ENCODE results near the gene NCAM1.

The NCAM1 gene

GRCh38 chr11:113072237-113072858, 111.1 kb downstream of the NCAM1 start:
- no peaks in the 10 kb centered on the region for H3K4me1 ChIP-seq (ENCODE audit: insufficient read depth, insufficient read length)
- TF ChIP-seq SUZ12 (IDR thresholded peaks at IDR 0.05; ENCODE audit: extremely low read depth, insufficient read depth, insufficient read length): no peak
- TF ChIP-seq ZNF274 (IDR thresholded peaks at IDR 0.05; ENCODE audit: low read depth, low read length): no peak
- TF ChIP-seq YY1 (IDR thresholded peaks at IDR 0.05; ENCODE audit: insufficient read depth, insufficient read length): no peak
- no peak overlapping the region for H3K9ac ChIP-seq (ENCODE audit: insufficient read length, low read depth)
- no peaks in the 10 kb centered on the region for H3K27me3 ChIP-seq (ENCODE audit: insufficient read depth, insufficient read length)
- no peaks in the 10 kb centered on the region for H3K9me3 ChIP-seq (ENCODE audit: insufficient read depth, low read length)
- no peaks in the 10 kb centered on the region for H3K36me3 ChIP-seq (ENCODE audit: insufficient read depth, insufficient read length, low read length)
- H3K4me3 ChIP-seq (ENCODE audit: insufficient read length, low read depth): no peak overlapping the region
- DNase-seq (ENCODE audit: low read depth, low spot score): no peak

GRCh38 chr11:113073290-113073953, 112.2 kb downstream of the NCAM1 start:
- Histone ChIP-seq H3K27me3 (ENCODE audit: insufficient read depth, insufficient read length) (no peaks in the 10 kb centered on the region), H3K9me3 (ENCODE audit: insufficient read depth, low read length) (no peaks in the 10 kb centered on the region), H3K4me1 (ENCODE audit: insufficient read depth, insufficient read length) (no peaks in the 10 kb centered on the region), H3K4me3 (ENCODE audit: insufficient read length, low read depth) (no peak overlapping the region), H3K9ac (ENCODE audit: insufficient read length, low read depth) (no peak overlapping the region), H3K36me3 (ENCODE audit: insufficient read depth, insufficient read length, low read length) (no peaks in the 10 kb centered on the region)
- DNase-seq (ENCODE audit: low read depth, low spot score): no peak
- TF ChIP-seq YY1 (IDR thresholded peaks at IDR 0.05; ENCODE audit: insufficient read depth, insufficient read length) (no peak), SUZ12 (IDR thresholded peaks at IDR 0.05; ENCODE audit: extremely low read depth, insufficient read depth, insufficient read length) (no peak), ZNF274 (IDR thresholded peaks at IDR 0.05; ENCODE audit: low read depth, low read length) (no peak)

DNA sequence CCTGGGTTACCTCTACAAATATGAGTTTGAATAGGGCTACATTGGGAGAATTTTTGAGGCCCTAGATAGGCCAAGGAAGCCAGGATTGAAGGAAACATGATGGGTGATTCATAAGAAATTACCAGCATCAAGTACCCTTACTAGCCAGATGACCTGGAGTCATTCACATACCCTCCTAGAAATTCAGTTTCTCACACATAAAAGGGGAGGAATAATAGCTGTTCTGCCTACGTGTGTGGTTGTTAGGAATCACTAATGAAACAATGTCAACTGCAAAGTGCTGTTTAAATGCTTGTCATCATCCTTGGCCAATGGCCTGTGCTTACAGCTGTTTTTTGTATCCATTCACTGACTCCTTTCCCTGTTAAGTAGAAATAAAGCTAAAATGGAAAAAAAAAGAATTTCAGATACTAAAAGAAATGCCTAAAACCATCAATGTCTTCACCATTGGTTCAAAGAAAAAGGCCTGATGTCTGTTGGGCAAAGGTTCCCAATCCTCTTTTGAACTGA, 114.4 kb downstream of the NCAM1 start:
- Histone ChIP-seq H3K36me3 (ENCODE audit: insufficient read depth, insufficient read length, low read length) (no peaks in the 10 kb centered on the region), H3K4me3 (ENCODE audit: insufficient read length, low read depth) (no peak overlapping the region), H3K9me3 (ENCODE audit: insufficient read depth, low read length) (no peaks in the 10 kb centered on the region), H3K9ac (ENCODE audit: insufficient read length, low read depth) (no peak overlapping the region), H3K27me3 (ENCODE audit: insufficient read depth, insufficient read length) (no peaks in the 10 kb centered on the region), H3K4me1 (ENCODE audit: insufficient read depth, insufficient read length) (no peaks in the 10 kb centered on the region)
- no peak for DNase-seq (ENCODE audit: low read depth, low spot score)
- no peak for TF ChIP-seq ZNF274 (IDR thresholded peaks at IDR 0.05; ENCODE audit: low read depth, low read length)
- TF ChIP-seq SUZ12 (IDR thresholded peaks at IDR 0.05; ENCODE audit: extremely low read depth, insufficient read depth, insufficient read length): no peak
- TF ChIP-seq YY1 (IDR thresholded peaks at IDR 0.05; ENCODE audit: insufficient read depth, insufficient read length): no peak

DNA sequence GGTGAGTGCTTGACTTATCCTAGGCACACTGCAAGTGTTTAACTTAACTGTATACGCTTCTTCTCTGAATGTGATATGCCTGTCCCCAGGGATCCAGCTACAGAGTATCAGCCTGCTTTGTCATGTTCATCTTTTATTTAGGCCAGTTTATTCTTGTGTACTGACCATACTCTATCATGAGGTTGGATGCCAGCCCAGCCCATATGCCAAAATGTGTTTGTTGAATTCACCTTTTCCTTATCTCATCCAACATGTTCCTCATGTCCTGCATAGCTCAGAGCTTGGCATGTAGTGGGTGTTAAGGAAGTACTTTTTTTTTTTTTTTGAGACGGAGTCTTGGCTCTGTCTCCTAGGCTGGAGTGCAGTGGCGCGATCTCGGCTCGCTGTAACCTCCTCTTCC, 116.2 kb downstream of the NCAM1 start:
- H3K4me3 ChIP-seq (ENCODE audit: insufficient read length, low read depth): no peak overlapping the region
- TF ChIP-seq YY1 (IDR thresholded peaks at IDR 0.05; ENCODE audit: insufficient read depth, insufficient read length) (no peak), SUZ12 (IDR thresholded peaks at IDR 0.05; ENCODE audit: extremely low read depth, insufficient read depth, insufficient read length) (no peak), ZNF274 (IDR thresholded peaks at IDR 0.05; ENCODE audit: low read depth, low read length) (no peak)
- DNase-seq (ENCODE audit: low read depth, low spot score): no peak
- H3K9ac ChIP-seq (ENCODE audit: insufficient read length, low read depth): no peak overlapping the region
- H3K9me3 ChIP-seq (ENCODE audit: insufficient read depth, low read length): no peaks in the 10 kb centered on the region
- H3K4me1 ChIP-seq (ENCODE audit: insufficient read depth, insufficient read length): no peaks in the 10 kb centered on the region
- H3K36me3 ChIP-seq (ENCODE audit: insufficient read depth, insufficient read length, low read length): no peaks in the 10 kb centered on the region
- H3K27me3 ChIP-seq (ENCODE audit: insufficient read depth, insufficient read length): no peaks in the 10 kb centered on the region

DNA sequence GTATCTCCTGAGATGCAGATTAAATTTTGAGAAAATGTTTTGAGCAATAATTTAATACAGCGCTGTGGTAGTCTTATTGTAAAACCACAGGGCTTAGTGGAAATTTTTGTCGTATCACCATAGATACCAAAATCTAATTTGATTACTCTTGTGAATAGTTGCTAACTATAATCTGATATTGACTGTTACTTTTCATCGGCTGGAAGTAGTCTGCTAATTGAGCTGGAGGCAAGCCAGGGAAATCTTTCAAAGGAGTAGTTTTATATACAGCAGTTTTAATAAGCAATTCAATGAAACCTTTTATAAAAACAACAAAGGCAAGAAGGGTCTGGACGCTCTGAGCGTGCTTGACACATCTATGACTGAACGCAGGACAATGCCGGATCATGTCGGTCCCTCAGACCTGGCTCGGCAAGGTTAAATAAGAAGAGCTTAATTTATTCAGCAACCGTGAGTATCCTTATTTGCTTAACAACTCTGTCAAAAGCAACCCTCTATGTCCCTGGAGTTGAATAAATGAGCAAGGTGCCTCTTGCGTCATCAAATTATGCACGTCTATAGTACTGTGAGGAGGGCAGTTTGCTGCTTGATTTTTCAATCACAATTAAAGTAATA, 121.2 kb downstream of the NCAM1 start:
- DNase-seq (ENCODE audit: low read depth, low spot score): no peak
- Histone ChIP-seq H3K27me3 (ENCODE audit: insufficient read depth, insufficient read length) (no peaks in the 10 kb centered on the region), H3K4me1 (ENCODE audit: insufficient read depth, insufficient read length) (no peaks in the 10 kb centered on the region), H3K9ac (ENCODE audit: insufficient read length, low read depth) (no peak overlapping the region), H3K36me3 (ENCODE audit: insufficient read depth, insufficient read length, low read length) (no peaks in the 10 kb centered on the region), H3K4me3 (ENCODE audit: insufficient read length, low read depth) (no peak overlapping the region), H3K9me3 (ENCODE audit: insufficient read depth, low read length) (no peaks in the 10 kb centered on the region)
- TF ChIP-seq SUZ12 (IDR thresholded peaks at IDR 0.05; ENCODE audit: extremely low read depth, insufficient read depth, insufficient read length) (no peak), YY1 (IDR thresholded peaks at IDR 0.05; ENCODE audit: insufficient read depth, insufficient read length) (no peak)

GRCh38 chr11:113083571-113083970, 122.4 kb downstream of the NCAM1 start:
- H3K4me3 ChIP-seq (ENCODE audit: insufficient read length, low read depth): no peak overlapping the region
- DNase-seq (ENCODE audit: low read depth, low spot score): no peak
- no peak overlapping the region for H3K9ac ChIP-seq (ENCODE audit: insufficient read length, low read depth)
- H3K36me3 ChIP-seq (ENCODE audit: insufficient read depth, insufficient read length, low read length): no peaks in the 10 kb centered on the region
- no peaks in the 10 kb centered on the region for H3K4me1 ChIP-seq (ENCODE audit: insufficient read depth, insufficient read length)
- H3K9me3 ChIP-seq (ENCODE audit: insufficient read depth, low read length): no peaks in the 10 kb centered on the region
- no peaks in the 10 kb centered on the region for H3K27me3 ChIP-seq (ENCODE audit: insufficient read depth, insufficient read length)
- TF ChIP-seq ZNF274 (IDR thresholded peaks at IDR 0.05; ENCODE audit: low read depth, low read length) (no peak), YY1 (IDR thresholded peaks at IDR 0.05; ENCODE audit: insufficient read depth, insufficient read length) (no peak), SUZ12 (IDR thresholded peaks at IDR 0.05; ENCODE audit: extremely low read depth, insufficient read depth, insufficient read length) (no peak)

DNA sequence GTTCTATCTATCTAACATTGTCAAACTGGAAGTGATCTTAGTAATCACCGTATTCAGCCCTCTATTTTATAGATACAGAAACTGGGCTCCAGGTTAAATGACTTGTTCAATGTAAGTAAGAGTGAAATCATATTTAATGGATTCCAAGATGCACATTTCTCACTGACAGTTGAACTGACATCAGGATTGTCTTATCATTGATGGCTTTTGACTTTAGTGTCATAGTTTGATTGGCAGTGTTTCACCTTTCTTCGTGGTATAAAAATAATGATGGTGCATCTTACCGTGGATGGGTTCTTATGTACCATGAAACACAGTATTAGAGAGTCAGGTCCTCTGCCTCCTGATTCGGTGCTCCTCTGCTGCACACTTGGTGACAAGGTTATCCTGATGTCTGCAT, 123.1 kb downstream of the NCAM1 start:
- TF ChIP-seq ZNF274 (IDR thresholded peaks at IDR 0.05; ENCODE audit: low read depth, low read length) (no peak), SUZ12 (IDR thresholded peaks at IDR 0.05; ENCODE audit: extremely low read depth, insufficient read depth, insufficient read length) (no peak), YY1 (IDR thresholded peaks at IDR 0.05; ENCODE audit: insufficient read depth, insufficient read length) (no peak)
- Histone ChIP-seq H3K9ac (ENCODE audit: insufficient read length, low read depth) (no peak overlapping the region), H3K4me1 (ENCODE audit: insufficient read depth, insufficient read length) (no peaks in the 10 kb centered on the region), H3K36me3 (ENCODE audit: insufficient read depth, insufficient read length, low read length) (no peaks in the 10 kb centered on the region), H3K27me3 (ENCODE audit: insufficient read depth, insufficient read length) (no peaks in the 10 kb centered on the region), H3K4me3 (ENCODE audit: insufficient read length, low read depth) (no peak overlapping the region), H3K9me3 (ENCODE audit: insufficient read depth, low read length) (no peaks in the 10 kb centered on the region)
- DNase-seq (ENCODE audit: low read depth, low spot score): no peak
